HuH-7 (cell line): ENCODE measurements around the gene KCTD21.

Experiments
- DNase-seq: peaks from one replicate; pipeline ENCODE4 v3.0.0; 2011; ENCODE audit warnings: low spot score

KCTD21 gene

DNA sequence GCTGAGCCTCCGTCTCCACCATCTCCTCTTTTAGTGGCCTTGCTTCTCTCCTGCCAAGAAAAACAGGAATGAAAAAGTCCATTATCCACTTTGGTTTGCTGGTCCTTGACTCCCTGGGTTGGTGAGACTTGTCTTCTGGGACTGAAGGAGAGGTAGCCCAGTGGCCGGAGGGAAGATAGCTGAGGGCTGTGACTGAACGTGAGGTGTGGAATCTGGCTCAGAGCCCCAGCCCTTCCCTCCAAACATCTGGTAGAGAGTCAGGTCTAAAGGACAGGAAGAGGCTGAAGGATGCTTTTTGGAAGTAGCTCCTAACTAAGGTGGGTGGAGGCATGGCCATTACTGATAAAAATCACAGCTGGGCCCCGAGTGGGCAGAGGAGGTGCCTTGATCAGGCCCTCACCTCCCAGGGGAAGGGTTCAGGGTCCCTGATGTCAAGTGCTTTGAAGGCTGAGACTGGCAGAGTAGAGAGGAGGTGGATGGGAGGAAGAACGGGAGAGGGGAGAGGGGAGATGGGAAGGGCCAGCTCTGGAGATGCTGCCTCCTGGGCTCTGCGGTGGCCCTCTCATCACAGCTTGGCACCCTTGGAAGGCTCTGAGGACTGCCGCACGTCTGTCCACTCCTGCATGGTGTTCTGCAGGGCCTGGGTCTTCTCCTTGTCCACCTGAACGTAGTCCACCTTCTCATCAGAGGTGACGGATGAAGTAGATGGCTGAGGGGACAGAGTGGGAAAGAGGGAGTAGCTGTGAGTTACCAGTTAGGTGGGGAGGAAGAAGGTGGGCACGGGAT is 30.5 kb upstream of the KCTD21 start:
- DNase-seq, result no peak

DNA sequence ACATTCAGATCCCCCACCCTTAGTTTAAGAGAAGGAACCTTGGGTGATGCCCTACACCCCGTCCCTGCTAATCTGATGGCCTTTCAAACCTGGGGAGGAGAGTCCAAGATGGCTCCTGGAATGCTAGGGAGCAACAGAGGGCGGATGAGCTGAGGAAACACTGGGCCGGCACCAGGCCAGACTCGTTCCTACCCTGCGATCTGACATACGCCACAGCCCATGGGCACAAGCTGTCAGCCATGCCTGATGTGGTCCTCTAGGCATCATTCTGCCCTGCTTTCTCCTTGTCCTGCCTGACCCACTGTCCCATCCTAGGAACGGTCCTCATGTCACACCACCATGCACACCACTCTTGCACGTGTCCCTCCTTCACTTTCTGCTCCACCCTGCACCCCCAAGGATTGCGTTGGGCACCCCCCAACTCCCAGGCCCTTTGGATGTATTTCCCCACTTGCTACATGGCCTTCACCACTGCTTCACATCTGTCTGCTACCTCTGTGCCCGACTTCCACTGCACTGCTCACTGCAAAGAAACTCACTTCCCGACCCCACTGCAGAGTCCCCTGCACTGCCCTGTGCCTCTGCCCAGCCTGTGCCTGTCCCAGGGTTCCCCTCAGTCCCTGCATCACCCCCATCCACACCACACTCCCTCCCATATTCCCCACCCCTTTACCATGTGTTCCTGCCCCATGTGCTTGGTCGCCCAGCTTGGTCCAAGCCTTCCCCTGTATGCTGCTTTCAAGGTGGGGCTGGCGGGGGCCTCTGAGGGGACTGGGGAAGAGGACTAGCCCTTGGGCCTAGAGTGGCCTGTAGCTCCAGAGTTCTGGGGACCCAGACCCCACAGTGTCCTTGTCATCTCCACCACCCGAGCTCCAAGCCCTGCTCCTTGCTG is 29.5 kb upstream of the KCTD21 start:
- no peak for DNase-seq

GRCh38 chr11:78216571-78217287 is 28.3 kb upstream of the KCTD21 start:
- no peak for DNase-seq

- DNase-seq, result peak; percentile 32
These were observed 27.6 kb upstream of the KCTD21 start for GRCh38 chr11:78216021-78216420.

DNA sequence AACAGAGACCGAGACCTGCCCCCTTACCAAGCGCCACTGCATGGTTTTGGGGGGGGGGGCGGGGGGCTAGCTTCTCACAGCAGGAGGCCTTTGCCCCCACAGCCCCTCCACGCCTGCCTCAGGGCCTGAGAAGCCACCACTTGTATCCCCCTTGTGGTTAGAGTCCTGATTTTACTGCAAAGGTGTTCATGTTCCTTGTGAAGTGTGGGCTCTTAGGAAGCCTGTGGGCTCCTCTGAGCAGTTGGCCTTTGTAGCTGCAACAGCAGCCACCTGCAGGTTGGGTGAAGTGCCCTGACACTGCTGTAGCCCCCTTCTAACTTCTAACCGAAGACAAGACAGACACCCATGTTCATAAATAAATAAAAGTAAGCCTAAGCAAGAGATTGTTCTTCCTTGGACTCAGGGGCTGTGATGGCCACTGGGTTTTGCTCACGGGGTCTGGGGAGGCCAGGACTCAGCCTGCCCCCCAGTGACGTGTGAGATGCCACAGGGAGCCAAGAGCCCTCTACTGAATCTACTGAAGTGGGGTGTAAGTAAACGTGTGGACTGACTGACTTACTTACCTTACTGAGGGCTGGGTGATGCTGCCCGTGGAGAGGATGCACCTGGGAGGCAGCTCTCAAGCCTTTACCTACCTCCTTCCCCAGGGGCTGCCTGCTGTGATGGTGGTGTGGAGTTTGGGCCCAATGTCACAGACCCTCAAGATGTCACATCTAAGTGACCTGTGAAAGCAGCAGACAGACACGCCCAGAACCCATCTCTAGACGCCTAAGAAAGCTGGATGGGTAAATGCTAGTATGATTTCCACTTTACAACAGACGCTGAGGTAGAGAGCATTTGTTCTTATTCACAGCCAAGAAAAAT is 26.1 kb upstream of the KCTD21 start:
- no peak for DNase-seq

DNA sequence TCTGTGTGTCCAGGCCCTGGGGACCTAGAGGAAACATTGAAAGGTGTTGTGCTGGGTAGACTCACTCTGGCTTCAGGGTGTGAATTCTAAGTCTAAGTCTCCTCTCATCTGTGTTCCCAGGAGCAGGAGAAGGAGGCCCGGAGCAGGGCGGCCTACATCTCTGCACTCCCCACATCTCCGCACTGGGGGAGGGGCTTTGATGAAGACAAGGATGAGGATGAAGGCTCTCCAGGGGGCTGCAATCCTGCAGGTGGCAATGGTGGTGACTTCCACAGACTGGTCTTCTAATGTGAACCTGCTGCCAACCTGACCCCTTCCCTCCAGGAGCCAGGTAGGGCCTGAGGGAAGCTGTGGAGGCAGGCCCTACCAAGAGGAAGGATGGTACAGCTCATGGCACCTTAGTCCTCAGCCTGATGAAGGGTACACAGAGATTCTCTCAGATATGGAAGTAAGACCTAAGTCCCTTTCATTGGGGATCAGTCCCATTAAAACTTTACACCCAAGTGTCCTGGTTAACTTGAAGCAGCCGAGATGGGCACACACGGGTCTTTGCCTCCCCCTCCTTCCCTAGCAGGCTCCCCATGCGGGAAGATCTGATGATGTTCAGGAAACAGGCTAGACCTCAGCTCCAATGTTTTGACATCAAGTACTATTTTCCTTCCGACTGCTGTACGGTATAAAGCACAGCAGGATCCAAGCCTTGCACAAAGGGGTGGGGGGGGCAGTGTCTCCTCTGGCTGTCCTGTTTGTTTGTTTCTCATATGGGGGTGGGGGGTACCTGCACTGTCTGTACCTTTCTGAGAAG is 25.3 kb upstream of the KCTD21 start:
- no peak for DNase-seq

- no peak for DNase-seq
These were observed 24.4 kb upstream of the KCTD21 start for GRCh38 chr11:78212586-78213371.

- DNase-seq, result no peak
These were observed 23.1 kb upstream of the KCTD21 start for GRCh38 chr11:78211565-78211964.

- no peak for DNase-seq
These were observed 21.7 kb upstream of the KCTD21 start for GRCh38 chr11:78210000-78210608.

GRCh38 chr11:78209478-78209877 is 21.1 kb upstream of the KCTD21 start:
- DNase-seq, result no peak

GRCh38 chr11:78208257-78209165 is 20.1 kb upstream of the KCTD21 start:
- no peak for DNase-seq

DNA sequence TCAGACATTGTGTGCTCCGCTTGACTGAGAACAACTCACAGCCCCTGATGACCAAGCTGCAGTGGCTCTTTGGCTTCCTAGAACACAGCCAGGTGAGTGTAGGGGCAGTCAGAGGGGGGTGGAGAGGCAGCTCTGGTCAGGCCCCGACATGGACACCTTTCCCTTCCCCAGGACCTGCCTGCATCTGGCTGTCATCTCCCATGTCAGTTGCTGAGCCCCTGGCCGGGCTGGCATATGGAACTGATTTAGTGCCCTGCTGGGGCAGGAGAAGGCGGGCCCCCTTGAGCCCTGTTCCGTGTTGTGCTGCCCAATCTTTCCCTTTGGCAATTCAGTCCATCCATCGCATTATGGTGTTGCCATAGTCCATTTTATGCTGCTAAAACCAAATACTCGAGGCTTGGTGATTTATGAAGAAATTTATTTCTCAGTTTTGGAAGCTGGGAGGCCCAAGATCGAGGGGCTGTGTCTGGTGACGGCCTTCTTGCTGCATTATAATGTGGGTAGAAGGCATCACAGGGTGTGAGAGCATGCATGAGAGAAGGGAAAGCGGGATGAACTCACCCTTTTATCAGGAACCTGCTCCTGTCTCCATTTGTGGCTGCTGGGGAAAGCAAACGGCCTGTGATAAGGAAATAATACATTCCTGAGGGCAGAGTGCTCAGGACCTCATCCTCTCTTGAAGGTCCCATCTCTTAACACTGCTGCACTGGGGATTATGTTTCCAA is 19.3 kb upstream of the KCTD21 start:
- DNase-seq, result no peak

DNA sequence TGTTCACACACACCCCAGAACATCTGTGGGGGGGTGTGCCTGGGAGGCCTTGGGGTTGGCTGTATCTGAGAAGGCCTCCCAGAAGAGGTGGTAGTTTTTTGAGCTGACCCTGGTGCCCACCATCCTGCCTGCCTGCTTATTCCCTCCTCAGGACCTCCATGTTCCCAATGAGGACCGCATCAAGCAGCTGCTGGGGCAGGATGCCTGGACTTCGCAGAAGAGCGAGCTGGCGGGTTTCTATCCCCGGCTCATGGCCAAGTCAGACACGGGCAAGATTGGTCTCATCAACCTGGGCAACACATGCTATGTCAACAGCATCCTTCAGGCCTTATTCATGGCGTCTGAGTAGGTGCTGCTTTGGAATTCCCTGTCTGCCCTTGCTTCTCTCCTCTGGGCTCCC is 17.3 kb upstream of the KCTD21 start:
- no peak for DNase-seq

GRCh38 chr11:78205256-78205655 is 16.8 kb upstream of the KCTD21 start:
- no peak for DNase-seq

GRCh38 chr11:78203184-78203583 is 14.8 kb upstream of the KCTD21 start:
- DNase-seq, result no peak

DNA sequence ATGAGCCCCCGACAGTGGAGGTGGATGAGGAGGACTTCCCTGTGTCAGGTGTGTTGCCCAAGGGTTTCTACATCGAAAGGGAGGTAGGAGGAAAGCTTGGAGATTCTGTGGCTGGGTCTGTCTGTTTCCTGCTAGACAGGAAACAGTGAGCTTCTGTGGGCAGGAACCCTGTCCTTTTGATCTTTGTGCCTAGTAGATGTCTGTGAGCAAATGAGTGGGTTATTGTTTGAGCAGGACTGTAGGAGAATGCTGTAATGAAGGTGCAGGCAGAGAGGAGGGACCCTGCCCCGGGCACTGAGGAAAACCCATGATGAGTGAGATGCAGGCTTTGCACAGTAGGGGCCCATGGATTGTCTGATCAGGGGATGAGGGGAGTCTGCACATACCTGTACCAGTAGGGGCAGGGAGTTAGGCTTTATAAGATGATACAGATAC is 14.3 kb upstream of the KCTD21 start:
- DNase-seq, result peak; percentile 52

GRCh38 chr11:78201096-78201818 is 12.8 kb upstream of the KCTD21 start:
- DNase-seq, result no peak
